Ishikawa (cell line): ENCODE measurements around the gene MIEN1.

Source experiments
- CEBPB ChIP-seq: IDR thresholded peaks from 2 replicates; pipeline ENCODE4 v1.6.1; 2012
- EGR1 ChIP-seq: IDR thresholded peaks from 2 replicates; pipeline ENCODE4 v1.6.1; 2012
- EP300 ChIP-seq: IDR thresholded peaks from 2 replicates; pipeline ENCODE4 v1.6.1; 2012; ENCODE audit warnings: borderline replicate concordance
- FOXM1 ChIP-seq: IDR thresholded peaks from 2 replicates; pipeline ENCODE4 v1.6.1; 2012; ENCODE audit warnings: low read depth, borderline replicate concordance
- MAX ChIP-seq: IDR thresholded peaks from 2 replicates; pipeline ENCODE4 v1.6.1; 2012
- NFIC ChIP-seq: IDR thresholded peaks from 2 replicates; pipeline ENCODE4 v1.6.1; 2012
- REST ChIP-seq: IDR thresholded peaks from 2 replicates; pipeline ENCODE4 v1.6.1; 2012; ENCODE audit warnings: low read depth, mild to moderate bottlenecking
- TAF1 ChIP-seq: IDR thresholded peaks from 2 replicates; pipeline ENCODE4 v1.6.1; 2012; ENCODE audit warnings: low read depth, mild to moderate bottlenecking
- USF1 ChIP-seq: IDR thresholded peaks from 2 replicates; pipeline ENCODE4 v1.6.1; 2012
- ZBTB7A ChIP-seq: IDR thresholded peaks from 2 replicates; pipeline ENCODE4 v1.6.1; 2012; ENCODE audit warnings: low read depth

- TF ChIP-seq MAX: no peak
- TF ChIP-seq FOXM1: no peak
- TF ChIP-seq TAF1: no peak
- no peak for TF ChIP-seq USF1
- no peak for TF ChIP-seq EGR1
- no peak for TF ChIP-seq REST
- no peak for TF ChIP-seq ZBTB7A
- no peak for TF ChIP-seq EP300
- no peak for TF ChIP-seq CEBPB
- TF ChIP-seq NFIC: no peak
These were observed 41.4 kb downstream of the MIEN1 start for GRCh38 chr17:39688945-39689344.
